ENCODE results near the gene OAS3. TPM values are rescaled to one million over a fixed set of nuclear protein-coding genes. Genes with fewer than 3 reads are reported as not detected.
A peak's percentile ranks its signal among the peaks of the same experiment; 100 is the strongest.

OAS3 gene
- polyA plus RNA-seq, 2 donors, result 13.2 to 15.2 TPM

- H3K27ac ChIP-seq (ENCODE audit: low read depth in 2 of 2, low read length in 1 of 2), result peak overlapping the region; percentile 91 to 95
Measured at GRCh38 chr12:112936927-112937326, 1.3 kb upstream of the OAS3 start.

GRCh38 chr12:112938751-112939150 is 477 bp downstream of the OAS3 start:
- Histone ChIP-seq H3K36me3 (ENCODE audit: control insufficient read depth in 2 of 2, insufficient read depth in 2 of 2, low read length in 1 of 2) (peaks cover 0 to 5% of the 10 kb centered on the region in 2 donors), H3K9me3 (ENCODE audit: control insufficient read depth in 2 of 2, insufficient read depth in 1 of 2, low read depth in 1 of 2, low read length in 1 of 2) (no peaks in the 10 kb centered on the region), H3K27me3 (ENCODE audit: control insufficient read depth in 1 of 2, insufficient read depth in 2 of 2, low read length in 2 of 2) (no peaks in the 10 kb centered on the region), H3K27ac (ENCODE audit: low read depth in 2 of 2, low read length in 1 of 2) (peak overlapping the region; percentile 97), H3K4me1 (ENCODE audit: control insufficient read depth in 2 of 2, insufficient read depth in 2 of 2, low read length in 1 of 2) (peaks cover 4 to 8% of the 10 kb centered on the region in 2 donors), H3K4me3 (ENCODE audit: low read depth in 1 of 2, low read length in 2 of 2) (peak overlapping the region; percentile 82 to 86)
- 13 to 15% methylated on average over 11 of the region's 11 CpGs for WGBS, 2 donors

More at GRCh38 chr12:112936927-112937326, 1.3 kb upstream of the OAS3 start:
- Histone ChIP-seq H3K4me1 (ENCODE audit: control insufficient read depth in 2 of 2, insufficient read depth in 2 of 2, low read length in 1 of 2) (peaks cover 4 to 8% of the 10 kb centered on the region in 2 donors), H3K27me3 (ENCODE audit: control insufficient read depth in 1 of 2, insufficient read depth in 2 of 2, low read length in 2 of 2) (no peaks in the 10 kb centered on the region), H3K4me3 (ENCODE audit: low read depth in 1 of 2, low read length in 2 of 2) (no peak overlapping the region), H3K36me3 (ENCODE audit: control insufficient read depth in 2 of 2, insufficient read depth in 2 of 2, low read length in 1 of 2) (peaks cover 0 to 5% of the 10 kb centered on the region in 2 donors), H3K9me3 (ENCODE audit: control insufficient read depth in 2 of 2, insufficient read depth in 1 of 2, low read depth in 1 of 2, low read length in 1 of 2) (no peaks in the 10 kb centered on the region)
- 41% methylated on average over 2 of the region's 2 CpGs for WGBS, 2 donors

- 35% methylated on average over 7 of the region's 7 CpGs for WGBS, 2 donors
- Histone ChIP-seq H3K27ac (ENCODE audit: low read depth in 2 of 2, low read length in 1 of 2) (no peak overlapping the region), H3K36me3 (ENCODE audit: control insufficient read depth in 2 of 2, insufficient read depth in 2 of 2, low read length in 1 of 2) (peaks cover 0 to 8% of the 10 kb centered on the region in 2 donors), H3K4me3 (ENCODE audit: low read depth in 1 of 2, low read length in 2 of 2) (peak overlapping the region; percentile 18 to 22), H3K9me3 (ENCODE audit: control insufficient read depth in 2 of 2, insufficient read depth in 1 of 2, low read depth in 1 of 2, low read length in 1 of 2) (no peaks in the 10 kb centered on the region), H3K4me1 (ENCODE audit: control insufficient read depth in 2 of 2, insufficient read depth in 2 of 2, low read length in 1 of 2) (peaks cover 4 to 8% of the 10 kb centered on the region in 2 donors), H3K27me3 (ENCODE audit: control insufficient read depth in 1 of 2, insufficient read depth in 2 of 2, low read length in 2 of 2) (no peaks in the 10 kb centered on the region)
Measured at GRCh38 chr12:112939761-112940381, 1.6 kb downstream of the OAS3 start.

- 92 to 93% methylated on average over 16 of the region's 16 CpGs for WGBS, 2 donors
- Histone ChIP-seq H3K4me3 (ENCODE audit: low read depth in 1 of 2, low read length in 2 of 2) (no peak overlapping the region), H3K27me3 (ENCODE audit: control insufficient read depth in 1 of 2, insufficient read depth in 2 of 2, low read length in 2 of 2) (no peaks in the 10 kb centered on the region), H3K4me1 (ENCODE audit: control insufficient read depth in 2 of 2, insufficient read depth in 2 of 2, low read length in 1 of 2) (peaks cover 4 to 8% of the 10 kb centered on the region in 2 donors), H3K9me3 (ENCODE audit: control insufficient read depth in 2 of 2, insufficient read depth in 1 of 2, low read depth in 1 of 2, low read length in 1 of 2) (no peaks in the 10 kb centered on the region), H3K36me3 (ENCODE audit: control insufficient read depth in 2 of 2, insufficient read depth in 2 of 2, low read length in 1 of 2) (peaks cover 0 to 11% of the 10 kb centered on the region in 2 donors), H3K27ac (ENCODE audit: low read depth in 2 of 2, low read length in 1 of 2) (no peak overlapping the region)
Measured at GRCh38 chr12:112941528-112942335, 3.5 kb downstream of the OAS3 start.

- Histone ChIP-seq H3K27me3 (ENCODE audit: control insufficient read depth in 1 of 2, insufficient read depth in 2 of 2, low read length in 2 of 2) (no peaks in the 10 kb centered on the region), H3K4me1 (ENCODE audit: control insufficient read depth in 2 of 2, insufficient read depth in 2 of 2, low read length in 1 of 2) (peaks cover 4 to 8% of the 10 kb centered on the region in 2 donors), H3K9me3 (ENCODE audit: control insufficient read depth in 2 of 2, insufficient read depth in 1 of 2, low read depth in 1 of 2, low read length in 1 of 2) (no peaks in the 10 kb centered on the region), H3K27ac (ENCODE audit: low read depth in 2 of 2, low read length in 1 of 2) (no peak overlapping the region), H3K36me3 (ENCODE audit: control insufficient read depth in 2 of 2, insufficient read depth in 2 of 2, low read length in 1 of 2) (peaks cover 0 to 12% of the 10 kb centered on the region in 2 donors), H3K4me3 (ENCODE audit: low read depth in 1 of 2, low read length in 2 of 2) (no peak overlapping the region)
- 96 to 97% methylated on average over 1 of the region's 1 CpG for WGBS, 2 donors
Measured at GRCh38 chr12:112942572-112942971, 4.3 kb downstream of the OAS3 start.

- Histone ChIP-seq H3K4me1 (ENCODE audit: control insufficient read depth in 2 of 2, insufficient read depth in 2 of 2, low read length in 1 of 2) (peaks cover 2 to 8% of the 10 kb centered on the region in 2 donors), H3K9me3 (ENCODE audit: control insufficient read depth in 2 of 2, insufficient read depth in 1 of 2, low read depth in 1 of 2, low read length in 1 of 2) (no peaks in the 10 kb centered on the region), H3K36me3 (ENCODE audit: control insufficient read depth in 2 of 2, insufficient read depth in 2 of 2, low read length in 1 of 2) (peaks cover 5 to 24% of the 10 kb centered on the region in 2 donors), H3K27ac (ENCODE audit: low read depth in 2 of 2, low read length in 1 of 2) (no peak overlapping the region), H3K4me3 (ENCODE audit: low read depth in 1 of 2, low read length in 2 of 2) (no peak overlapping the region), H3K27me3 (ENCODE audit: control insufficient read depth in 1 of 2, insufficient read depth in 2 of 2, low read length in 2 of 2) (no peaks in the 10 kb centered on the region)
- WGBS, 2 donors, result 94 to 96% methylated on average over 15 of the region's 15 CpGs
Measured at GRCh38 chr12:112944024-112944690, 5.9 kb downstream of the OAS3 start.

- Histone ChIP-seq H3K27ac (ENCODE audit: low read depth in 2 of 2, low read length in 1 of 2) (no peak overlapping the region), H3K9me3 (ENCODE audit: control insufficient read depth in 2 of 2, insufficient read depth in 1 of 2, low read depth in 1 of 2, low read length in 1 of 2) (no peaks in the 10 kb centered on the region), H3K4me1 (ENCODE audit: control insufficient read depth in 2 of 2, insufficient read depth in 2 of 2, low read length in 1 of 2) (no peaks in the 10 kb centered on the region), H3K4me3 (ENCODE audit: low read depth in 1 of 2, low read length in 2 of 2) (no peak overlapping the region), H3K27me3 (ENCODE audit: control insufficient read depth in 1 of 2, insufficient read depth in 2 of 2, low read length in 2 of 2) (no peaks in the 10 kb centered on the region), H3K36me3 (ENCODE audit: control insufficient read depth in 2 of 2, insufficient read depth in 2 of 2, low read length in 1 of 2) (peaks cover 5 to 28% of the 10 kb centered on the region in 2 donors)
- 97% methylated on average over 4 of the region's 4 CpGs for WGBS, 2 donors
Measured at GRCh38 chr12:112945515-112945914, 7.2 kb downstream of the OAS3 start.

- no peaks in the 10 kb centered on the region for H3K27me3 ChIP-seq (ENCODE audit: control insufficient read depth in 1 of 2, insufficient read depth in 2 of 2, low read length in 2 of 2)
- no peak overlapping the region for H3K27ac ChIP-seq (ENCODE audit: low read depth in 2 of 2, low read length in 1 of 2)
- H3K9me3 ChIP-seq (ENCODE audit: control insufficient read depth in 2 of 2, insufficient read depth in 1 of 2, low read depth in 1 of 2, low read length in 1 of 2), result no peaks in the 10 kb centered on the region
- H3K4me3 ChIP-seq (ENCODE audit: low read depth in 1 of 2, low read length in 2 of 2), result no peak overlapping the region
- peaks cover 5 to 32% of the 10 kb centered on the region in 2 donors for H3K36me3 ChIP-seq (ENCODE audit: control insufficient read depth in 2 of 2, insufficient read depth in 2 of 2, low read length in 1 of 2)
- 88 to 91% methylated on average over 14 of the region's 14 CpGs for WGBS, 2 donors
- no peaks in the 10 kb centered on the region for H3K4me1 ChIP-seq (ENCODE audit: control insufficient read depth in 2 of 2, insufficient read depth in 2 of 2, low read length in 1 of 2)
Measured at GRCh38 chr12:112946236-112947000, 8.1 kb downstream of the OAS3 start.

- Histone ChIP-seq H3K36me3 (ENCODE audit: control insufficient read depth in 2 of 2, insufficient read depth in 2 of 2, low read length in 1 of 2) (peaks cover 5 to 27% of the 10 kb centered on the region in 2 donors), H3K4me3 (ENCODE audit: low read depth in 1 of 2, low read length in 2 of 2) (no peak overlapping the region), H3K27me3 (ENCODE audit: control insufficient read depth in 1 of 2, insufficient read depth in 2 of 2, low read length in 2 of 2) (no peaks in the 10 kb centered on the region), H3K27ac (ENCODE audit: low read depth in 2 of 2, low read length in 1 of 2) (no peak overlapping the region), H3K9me3 (ENCODE audit: control insufficient read depth in 2 of 2, insufficient read depth in 1 of 2, low read depth in 1 of 2, low read length in 1 of 2) (no peaks in the 10 kb centered on the region), H3K4me1 (ENCODE audit: control insufficient read depth in 2 of 2, insufficient read depth in 2 of 2, low read length in 1 of 2) (no peaks in the 10 kb centered on the region)
- WGBS, 2 donors, result 34 to 41% methylated on average over 1 of the region's 1 CpG
Measured at GRCh38 chr12:112947314-112947713, 9.0 kb downstream of the OAS3 start.

Data from esophagus (tissue), 2 donors.